Spleen (tissue), 11 donors: Measurements from ENCODE around the gene GRIN3A. TPM values are rescaled to one million over a fixed set of nuclear protein-coding genes. Genes with fewer than 3 reads are reported as not detected.

Experiments
- DNase-seq: peaks from one replicate; pipeline ENCODE4 v3.0.0-alpha.2; 2020
- H3K27ac ChIP-seq, 8 donors: fragments of 200-600 bp; sonication (generic) in 7 of 8; 1 replicate in 4 of 8; 2 replicates in 4 of 8; pipeline versions ENCODE4 v1.5.0 to v1.8.0; 2016 to 2021; ENCODE audit warnings: inconsistent platforms in 4 of 8, mild to moderate bottlenecking in 4 of 8, moderate library complexity in 1 of 8
- H3K27me3 ChIP-seq, 7 donors: fragments of 200-600 bp; sonication (generic) in 6 of 7; replicated peaks in 1 of 7; 1 replicate in 4 of 7; 2 replicates in 3 of 7; pipeline versions ENCODE4 v1.5.0 to v1.8.0; 2016 to 2021; ENCODE audit warnings: inconsistent platforms in 3 of 7, mild to moderate bottlenecking in 1 of 7
- H3K36me3 ChIP-seq, 6 donors: fragments of 200-600 bp; sonication (generic) in 5 of 6; 1 replicate in 4 of 6; 2 replicates in 2 of 6; pipeline versions ENCODE4 v1.5.0 to v1.8.0; 2016 to 2021; ENCODE audit warnings: inconsistent platforms in 2 of 6
- H3K4me1 ChIP-seq, 6 donors: fragments of 200-600 bp; sonication (generic) in 5 of 6; 1 replicate in 3 of 6; 2 replicates in 3 of 6; pipeline versions ENCODE4 v1.5.0 to v1.8.0; 2016 to 2021; ENCODE audit warnings: inconsistent platforms in 3 of 6
- H3K4me3 ChIP-seq, 8 donors: fragments of 200-600 bp; sonication (generic) in 7 of 8; 1 replicate in 4 of 8; 2 replicates in 4 of 8; pipeline versions ENCODE4 v1.5.0 to v1.8.0; 2016 to 2021; ENCODE audit warnings: inconsistent platforms in 4 of 8, mild to moderate bottlenecking in 4 of 8, moderate library complexity in 2 of 8
- H3K9me3 ChIP-seq, 8 donors: fragments of 200-600 bp; sonication (generic) in 7 of 8; 1 replicate in 4 of 8; 2 replicates in 4 of 8; pipeline versions ENCODE4 v1.5.0 to v1.8.0; 2016 to 2021; ENCODE audit warnings: inconsistent platforms in 4 of 8
- CTCF ChIP-seq, 11 experiments: fragments of 200-600 bp in 7 of 11; fragments of 450-650 bp in 4 of 11; sonication (generic) in 4 of 11; IDR thresholded peaks in 8 of 11; conservative IDR thresholded peaks in 3 of 11; 1 replicate in 7 of 11; 2 replicates in 4 of 11; pipeline versions ENCODE4 v1.4.0 to v1.8.0; 2016 to 2021; ENCODE audit warnings: antibody characterized with exemption in 11 of 11, inconsistent platforms in 4 of 11, mild to moderate bottlenecking in 1 of 11
- POLR2A ChIP-seq, 3 donors: fragments of 450-650 bp; IDR thresholded peaks; one replicate each; pipeline ENCODE4 v1.5.1; 2017; ENCODE audit warnings: antibody characterized with exemption in 3 of 3, mild to moderate bottlenecking in 1 of 3
- POLR2AphosphoS5 ChIP-seq, 3 donors: sonication (generic); formaldehyde crosslinking; IDR thresholded peaks; one replicate each; pipeline ENCODE4 v1.5.1; 2017; ENCODE audit warnings: antibody characterized with exemption in 3 of 3
- WGBS, 5 donors: extraction: QIAGEN DNeasy Blood & Tissue Kit in 3 of 5; methylation state at CpG; one replicate each; pipeline versions ENCODE4 v1.1.5 to v1.1.7; 2013 to 2018; 5-methylcytosine and 5-hydroxymethylcytosine counted together
- intact Hi-C: fragments of 100-400 bp; cut with DNase I; formaldehyde crosslinking; loops from one replicate; pipeline ENCODE4 v1.15.0; 2023; ENCODE audit warnings: low total_unique reads
- polyA plus RNA-seq, 3 donors: library from polyadenylated mRNA; stranded (reverse); fragments of 200-250 nt; gene quantifications; one replicate each; pipeline ENCODE4 v1.2.1, GENCODE V29; 2013
- total RNA-seq, 7 donors: library from RNA; depleted of rRNA in 3 of 7; stranded (reverse); fragments of >200 nt in 3 of 7; fragmentation: NEBNext Ultra II Directional in 4 of 7; extraction: Animal tissue kit (Norgen Biotek cat#: 25700) in 4 of 7; gene quantifications; one replicate each; pipeline versions ENCODE4 v1.1.0 to v1.2.1, GENCODE V29; 2016 to 2021
- donor health status: healthy with polysubstance abuse.
- donor health status: DM: no; HTN: no; CAD: no; lungs with moderate emphysema.
- donor health status: DM: no; HTN: no; CAD: no.
- donor health status: Bipolar disorder and iron deficiency.
- donor health status: healthy.
- donor health status: DM: no; HTN: no; CAD: no.
- donor health status: DM: yes; HTN: yes; CAD: no.

GRIN3A gene
- total and polyA plus RNA-seq, 10 donors, result 0.07 to 1.6 (median 0.75) TPM

DNA sequence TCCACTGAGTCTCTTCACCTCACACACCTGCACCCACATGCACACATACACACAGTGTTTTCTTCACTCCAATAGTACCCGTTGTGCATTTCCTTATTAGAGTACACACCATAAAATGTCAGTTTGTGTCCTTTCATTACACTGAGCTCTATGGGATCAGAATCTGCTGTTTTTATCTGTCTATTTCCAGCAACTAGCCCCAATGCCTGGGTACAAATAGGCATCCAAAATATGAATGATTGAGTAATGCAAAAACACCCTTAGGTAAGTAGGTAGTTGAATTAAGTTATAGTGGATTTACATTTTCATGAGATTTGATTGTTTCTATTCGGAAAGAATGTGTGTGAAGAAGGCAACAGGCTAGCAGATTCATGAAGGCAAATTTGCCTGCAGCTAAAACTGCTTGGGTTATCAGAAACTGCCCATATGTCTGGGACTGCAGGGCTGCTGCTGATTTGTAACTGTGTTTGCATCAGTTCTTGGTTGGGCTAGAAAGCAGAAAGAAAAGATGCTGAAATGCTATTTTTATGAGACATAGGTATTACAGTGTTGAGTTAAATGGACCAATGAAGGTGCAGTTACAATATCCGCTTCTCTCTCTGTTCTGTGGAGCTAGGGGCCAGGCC, 170.6 kb downstream of the GRIN3A start:
- H3K27ac ChIP-seq, result no peak overlapping the region
- no peak overlapping the region for H3K4me3 ChIP-seq
- peaks cover 0 to 1% (median 0%) of the 10 kb centered on the region in 6 donors for H3K4me1 ChIP-seq
- TF ChIP-seq POLR2AphosphoS5 (IDR thresholded peaks at IDR 0.05), result no peak
- peak in 1 of 11 experiments; percentile 8 for TF ChIP-seq CTCF (IDR thresholded peaks at IDR 0.05 in 8 of 11, conservative IDR thresholded peaks at IDR 0.05 in 3 of 11)
- no peak for DNase-seq
- WGBS, 5 donors, result 89 to 97% (median 92%) methylated on average over 3 of the region's 3 CpGs
- peaks cover 2 to 85% (median 50%) of the 10 kb centered on the region in 6 donors for H3K36me3 ChIP-seq
- H3K9me3 ChIP-seq, result no peaks in the 10 kb centered on the region
- intact Hi-C loops, result no loop called here
- no peaks in the 10 kb centered on the region for H3K27me3 ChIP-seq

DNA sequence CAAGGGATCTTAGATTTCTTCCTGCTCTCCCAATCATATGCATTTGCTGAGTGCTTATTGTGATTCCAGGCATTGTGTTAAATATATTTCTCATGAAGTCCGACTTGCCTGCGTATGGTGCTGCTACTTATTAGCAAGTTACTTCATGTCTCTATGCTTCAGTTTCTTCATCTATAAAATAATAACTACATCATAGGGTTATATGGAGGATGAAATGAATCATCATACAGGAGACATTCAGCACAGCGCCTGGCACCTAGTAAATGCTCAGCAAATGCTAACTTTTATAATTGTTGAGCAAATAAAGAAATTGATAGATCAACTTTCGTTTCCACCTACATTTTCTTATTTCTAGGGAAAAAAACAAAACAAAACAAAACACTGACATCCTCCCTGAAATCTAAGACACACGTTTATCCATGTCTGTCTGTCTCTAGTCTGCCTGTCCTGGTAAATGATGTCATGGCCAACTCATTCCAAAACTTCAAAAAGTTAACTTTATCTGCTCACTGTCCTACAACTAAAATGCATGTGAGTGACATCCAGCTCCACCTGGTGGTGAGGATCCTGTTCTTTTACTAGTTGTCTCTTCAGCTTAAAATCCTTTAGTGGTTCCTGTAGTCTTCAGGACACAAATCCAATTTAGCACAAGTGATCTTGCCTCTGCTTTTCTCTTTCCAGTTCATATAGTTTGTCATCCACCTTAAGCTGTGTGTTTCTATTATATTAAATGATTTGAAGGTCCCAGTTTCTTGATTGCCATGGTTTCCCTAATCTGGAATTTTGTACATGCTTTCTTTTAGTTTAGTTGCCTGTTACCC, 171.3 kb downstream of the GRIN3A start:
- Histone ChIP-seq H3K27me3 (no peaks in the 10 kb centered on the region), H3K27ac (no peak overlapping the region), H3K9me3 (no peaks in the 10 kb centered on the region), H3K36me3 (peaks cover 2 to 92% (median 57%) of the 10 kb centered on the region in 6 donors), H3K4me3 (no peak overlapping the region), H3K4me1 (no peaks in the 10 kb centered on the region)
- intact Hi-C loops, result no loop called here
- DNase-seq, result no peak
- TF ChIP-seq POLR2AphosphoS5 (IDR thresholded peaks at IDR 0.05), result no peak
- peak in 2 of 11 experiments; percentile 10 to 29 for TF ChIP-seq CTCF (IDR thresholded peaks at IDR 0.05 in 8 of 11, conservative IDR thresholded peaks at IDR 0.05 in 3 of 11)
- TF ChIP-seq POLR2A (IDR thresholded peaks at IDR 0.05), result no peak
- WGBS, 5 donors, result 87 to 93% (median 91%) methylated on average over 5 of the region's 5 CpGs

DNA sequence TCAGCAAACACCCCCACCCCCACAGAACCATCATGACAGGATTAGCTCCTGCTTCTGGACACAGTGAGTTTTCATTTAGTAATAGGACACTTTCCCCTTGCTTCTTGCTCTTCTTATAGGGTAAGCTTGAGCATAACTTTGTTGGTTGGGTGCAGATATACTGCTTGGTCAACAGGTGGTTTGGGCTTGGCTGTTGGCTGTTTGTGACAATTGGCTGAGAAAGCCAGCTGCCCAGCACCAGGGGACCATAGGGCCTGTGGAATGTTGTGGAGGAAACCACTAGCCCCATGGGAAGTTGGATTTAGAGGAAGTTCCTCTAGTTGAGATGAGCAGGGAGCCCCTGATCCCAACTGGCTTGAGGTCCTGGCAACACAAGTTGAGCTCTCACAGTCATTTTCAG, 174.2 kb downstream of the GRIN3A start:
- H3K27me3 ChIP-seq, result no peaks in the 10 kb centered on the region
- H3K9me3 ChIP-seq, result no peaks in the 10 kb centered on the region
- no peaks in the 10 kb centered on the region for H3K4me1 ChIP-seq
- intact Hi-C loops, result no loop called here
- TF ChIP-seq POLR2AphosphoS5 (IDR thresholded peaks at IDR 0.05), result no peak
- TF ChIP-seq CTCF (IDR thresholded peaks at IDR 0.05 in 8 of 11, conservative IDR thresholded peaks at IDR 0.05 in 3 of 11), result no peak
- no peak for TF ChIP-seq POLR2A (IDR thresholded peaks at IDR 0.05)
- DNase-seq, result no peak
- no peak overlapping the region for H3K4me3 ChIP-seq
- no peak overlapping the region for H3K27ac ChIP-seq
- peaks cover 5 to 100% (median 76%) of the 10 kb centered on the region in 6 donors for H3K36me3 ChIP-seq

DNA sequence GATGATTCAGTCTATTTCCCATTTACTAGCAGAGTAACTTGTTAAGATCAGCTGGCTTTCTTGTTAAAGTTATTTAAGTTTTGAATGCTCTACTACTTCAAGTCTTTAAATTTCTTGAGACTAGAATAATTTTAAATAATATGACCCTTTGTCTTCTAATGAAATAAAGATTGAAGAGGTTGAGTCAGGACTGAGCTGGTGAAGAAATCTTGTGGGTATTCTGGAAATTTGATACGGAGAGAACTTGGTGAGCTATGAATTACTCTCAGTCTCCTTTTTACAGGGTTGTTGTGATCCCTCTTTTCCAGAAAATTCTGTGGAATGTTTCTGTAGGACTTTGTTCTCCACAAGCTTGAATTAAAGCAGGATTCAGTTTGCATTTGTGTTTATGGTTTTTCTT, 175.5 kb downstream of the GRIN3A start:
- no peak for DNase-seq
- H3K27ac ChIP-seq, result no peak overlapping the region
- no peak overlapping the region for H3K4me3 ChIP-seq
- no peaks in the 10 kb centered on the region for H3K27me3 ChIP-seq
- H3K36me3 ChIP-seq, result peaks cover 5 to 100% (median 85%) of the 10 kb centered on the region in 6 donors
- intact Hi-C loops, result no loop called here
- WGBS, 5 donors, result 95 to 99% (median 96%) methylated on average over 1 of the region's 1 CpG
- H3K9me3 ChIP-seq, result peaks cover 0 to 7% (median 2%) of the 10 kb centered on the region in 8 donors
- H3K4me1 ChIP-seq, result no peaks in the 10 kb centered on the region
- TF ChIP-seq CTCF (IDR thresholded peaks at IDR 0.05 in 8 of 11, conservative IDR thresholded peaks at IDR 0.05 in 3 of 11), result no peak
- TF ChIP-seq POLR2A (IDR thresholded peaks at IDR 0.05), result no peak
- TF ChIP-seq POLR2AphosphoS5 (IDR thresholded peaks at IDR 0.05), result no peak
